NB4 (cell line): ENCODE measurements around the gene DSCAML1.

ENCODE experiments used
- DNase-seq: peaks from one replicate; pipeline ENCODE4 v3.0.0; 2010; ENCODE audit warnings: low read depth
- H3K4me3 ChIP-seq: one replicate; pipeline ENCODE4 v1.5.1; 2011; ENCODE audit warnings: mild to moderate bottlenecking, low read depth, low read length, moderate library complexity
- CTCF ChIP-seq: IDR thresholded peaks from one replicate; pipeline ENCODE4 v1.5.1; 2012; ENCODE audit warnings: low read depth, low read length
- MAX ChIP-seq: IDR thresholded peaks from 2 replicates; pipeline ENCODE4 v1.6.1; 2011; ENCODE audit warnings: low read depth, low read length
- MYC ChIP-seq: IDR thresholded peaks from 2 replicates; pipeline ENCODE4 v1.6.1; 2011; ENCODE audit warnings: low read depth, low read length
- POLR2A ChIP-seq: IDR thresholded peaks from 2 replicates; pipeline ENCODE4 v1.6.1; 2011; ENCODE audit warnings: mild to moderate bottlenecking; ENCODE audit not compliant: insufficient read length; ENCODE audit errors: extremely low read depth

Gene DSCAML1

GRCh38 chr11:117521974-117522373, 275.0 kb downstream of the DSCAML1 start:
- TF ChIP-seq MYC (no peak), MAX (no peak), POLR2A (no peak), CTCF (no peak)
- H3K4me3 ChIP-seq: no peak overlapping the region
- DNase-seq: no peak

GRCh38 chr11:117520966-117521365, 276.1 kb downstream of the DSCAML1 start:
- TF ChIP-seq CTCF: no peak
- no peak for TF ChIP-seq MYC
- TF ChIP-seq MAX: no peak
- no peak for TF ChIP-seq POLR2A
- no peak for DNase-seq
- H3K4me3 ChIP-seq: no peak overlapping the region

- no peak overlapping the region for H3K4me3 ChIP-seq
- no peak for DNase-seq
- no peak for TF ChIP-seq CTCF
- TF ChIP-seq MAX: no peak
- no peak for TF ChIP-seq MYC
- no peak for TF ChIP-seq POLR2A
Observed at GRCh38 chr11:117520201-117520600, 276.8 kb downstream of the DSCAML1 start.

GRCh38 chr11:117519590-117519989, 277.4 kb downstream of the DSCAML1 start:
- TF ChIP-seq CTCF: no peak
- no peak for TF ChIP-seq MYC
- no peak for TF ChIP-seq POLR2A
- no peak for TF ChIP-seq MAX

GRCh38 chr11:117519170-117519569, 277.8 kb downstream of the DSCAML1 start:
- TF ChIP-seq CTCF: no peak
- no peak for TF ChIP-seq MAX
- TF ChIP-seq POLR2A: no peak
- TF ChIP-seq MYC: no peak
- no peak overlapping the region for H3K4me3 ChIP-seq
- DNase-seq: peak; percentile 18

More at GRCh38 chr11:117519590-117519989, 277.4 kb downstream of the DSCAML1 start:
- DNase-seq: peak; percentile 19
- H3K4me3 ChIP-seq: no peak overlapping the region

- H3K4me3 ChIP-seq: no peak overlapping the region
- DNase-seq: no peak
- TF ChIP-seq CTCF (no peak), POLR2A (no peak), MYC (no peak), MAX (no peak)
Observed at GRCh38 chr11:117518455-117518854, 278.6 kb downstream of the DSCAML1 start.
